ENCODE data around the gene CACNA1G. TPM values are rescaled to one million over a fixed set of nuclear protein-coding genes. Genes with fewer than 3 reads are reported as not detected.

Gene CACNA1G
- total and polyA plus RNA-seq, 2 donors (not counting 3 experiments of a cell fraction or from before 2014, with no cell fraction given) = not detected

DNA sequence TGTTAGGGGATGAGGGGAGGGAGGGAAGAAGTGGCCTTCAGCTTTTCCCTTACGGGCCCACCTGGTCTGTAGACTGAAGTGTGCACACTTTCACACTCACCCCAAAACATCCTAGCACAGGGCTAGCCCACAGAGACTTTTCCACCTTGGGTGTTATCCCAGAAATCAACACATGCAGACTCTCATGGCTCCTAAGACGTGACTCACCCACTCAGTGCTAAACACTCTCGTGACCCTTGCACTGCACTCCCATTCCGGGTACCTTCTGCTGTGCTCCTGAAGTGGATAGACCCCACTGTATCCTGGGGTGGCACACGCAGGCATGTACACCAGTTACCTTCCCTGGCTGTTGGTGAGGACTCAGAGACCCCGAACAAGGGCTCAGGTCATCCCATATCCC lies 51.1 kb downstream of the CACNA1G start:
- Histone ChIP-seq H3K27me3 (ENCODE audit: control insufficient read depth in 2 of 2, insufficient read depth in 2 of 2, low read length in 2 of 2) (no peaks in the 10 kb centered on the region), H3K27ac (ENCODE audit: insufficient read depth, low read depth, low read length) (no peak overlapping the region), H4K20me1 (replicated peaks; ENCODE audit: control insufficient read depth, extremely low read depth, insufficient read depth, low read length) (no peaks in the 10 kb centered on the region), H3K9me1 (replicated peaks; ENCODE audit: control insufficient read depth, extremely low read depth, insufficient read depth, low read length) (no peaks in the 10 kb centered on the region), H3K79me2 (ENCODE audit: control insufficient read depth, insufficient read depth, low read length) (no peaks in the 10 kb centered on the region), H3K4me3 (replicated peaks in 1 of 3; ENCODE audit: insufficient read depth in 1 of 3, low read depth in 1 of 3, low read length in 3 of 3) (no peak overlapping the region), H3K4me1 (ENCODE audit: control insufficient read depth, extremely low read depth, insufficient read depth, low read length) (no peaks in the 10 kb centered on the region), H3K9ac (replicated peaks; ENCODE audit: extremely low read depth, insufficient read depth, low read length) (no peak overlapping the region), H3K36me3 (ENCODE audit: control insufficient read depth in 2 of 2, extremely low read depth in 1 of 2, insufficient read depth in 2 of 2, low read length in 2 of 2) (no peaks in the 10 kb centered on the region), H2AFZ (ENCODE audit: low read depth, low read length) (no peak overlapping the region), H3K9me3 (replicated peaks; ENCODE audit: control insufficient read depth, insufficient read depth, low read length) (no peaks in the 10 kb centered on the region), H3K4me2 (ENCODE audit: insufficient read depth, low read length) (no peak overlapping the region)
- BruUV-seq (replicated peaks) = no TSS peak
- ChIA-PET POLR2A (no interaction called here), CTCF (interaction anchor here (1.3 to 2.4 kb wide), 3 partner anchors 13 to 61 kb away, joined by 3 to 12 read pairs (median 5); no protein-coding TSS in a partner anchor)
- FAIRE-seq (no peak), DNase-seq (ENCODE audit: low read depth, low spot score) (no peak)
- TF ChIP-seq, protein P1, sequence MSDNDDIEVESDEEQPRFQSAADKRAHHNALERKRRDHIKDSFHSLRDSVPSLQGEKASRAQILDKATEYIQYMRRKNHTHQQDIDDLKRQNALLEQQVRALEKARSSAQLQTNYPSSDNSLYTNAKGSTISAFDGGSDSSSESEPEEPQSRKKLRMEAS (IDR thresholded peaks at IDR 0.05; ENCODE audit: insufficient read depth, insufficient read length) = no peak
- TF ChIP-seq POLR2A (IDR thresholded peaks at IDR 0.05; ENCODE audit: low read depth, low read length) = no peak
- TF ChIP-seq MYC (IDR thresholded peaks at IDR 0.05; ENCODE audit: low read depth, low read length) = no peak
- no peak for TF ChIP-seq JUN (IDR thresholded peaks at IDR 0.05; ENCODE audit: borderline replicate concordance, insufficient read depth, insufficient read length, low read depth)
- TF ChIP-seq GATA2 (IDR thresholded peaks at IDR 0.05; ENCODE audit: insufficient read depth, insufficient read length, low read depth, low read length) = no peak
- TF ChIP-seq EZH2 (IDR thresholded peaks at IDR 0.05; ENCODE audit: borderline replicate concordance, low read depth, low read length, severe bottlenecking) = no peak
- no peak for TF ChIP-seq FOS (IDR thresholded peaks at IDR 0.05; ENCODE audit: borderline replicate concordance, insufficient read depth, low read length)
- no peak for TF ChIP-seq POLR2AphosphoS5 (IDR thresholded peaks at IDR 0.05; ENCODE audit: insufficient read depth, low read depth, low read length)
- TF ChIP-seq, protein P2, sequence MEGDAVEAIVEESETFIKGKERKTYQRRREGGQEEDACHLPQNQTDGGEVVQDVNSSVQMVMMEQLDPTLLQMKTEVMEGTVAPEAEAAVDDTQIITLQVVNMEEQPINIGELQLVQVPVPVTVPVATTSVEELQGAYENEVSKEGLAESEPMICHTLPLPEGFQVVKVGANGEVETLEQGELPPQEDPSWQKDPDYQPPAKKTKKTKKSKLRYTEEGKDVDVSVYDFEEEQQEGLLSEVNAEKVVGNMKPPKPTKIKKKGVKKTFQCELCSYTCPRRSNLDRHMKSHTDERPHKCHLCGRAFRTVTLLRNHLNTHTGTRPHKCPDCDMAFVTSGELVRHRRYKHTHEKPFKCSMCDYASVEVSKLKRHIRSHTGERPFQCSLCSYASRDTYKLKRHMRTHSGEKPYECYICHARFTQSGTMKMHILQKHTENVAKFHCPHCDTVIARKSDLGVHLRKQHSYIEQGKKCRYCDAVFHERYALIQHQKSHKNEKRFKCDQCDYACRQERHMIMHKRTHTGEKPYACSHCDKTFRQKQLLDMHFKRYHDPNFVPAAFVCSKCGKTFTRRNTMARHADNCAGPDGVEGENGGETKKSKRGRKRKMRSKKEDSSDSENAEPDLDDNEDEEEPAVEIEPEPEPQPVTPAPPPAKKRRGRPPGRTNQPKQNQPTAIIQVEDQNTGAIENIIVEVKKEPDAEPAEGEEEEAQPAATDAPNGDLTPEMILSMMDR (IDR thresholded peaks at IDR 0.05; ENCODE audit: extremely low read depth in 1 of 2, insufficient read depth in 1 of 2, low read depth in 1 of 2, low read length in 2 of 2) = no peak
- intact Hi-C loops (cut with micrococcal nuclease) (no loop called here), dilution Hi-C loops (cut with MboI; ENCODE audit: extremely low pct_ligation_motif_present, low sequenced_read_pairs) (no loop called here)

All from endothelial cell of umbilical vein (primary cell).